IPS DF 19.7 (cell line): Measurements from ENCODE around the gene TMEM217.
"Not testable (repeated sequence)": the region's sequence is repeated elsewhere in the genome, so short reads cannot be mapped to it uniquely, and the experiment has no call there.

Experiments used
- DNase-seq: peaks from one replicate; pipeline ENCODE4 v3.0.0-alpha.2; 2013; ENCODE audit warnings: low read depth, low spot score

The TMEM217 gene

GRCh38 chr6:37218511-37218910, 39.4 kb downstream of the TMEM217 start:
- no peak for DNase-seq

GRCh38 chr6:37218061-37218460, 39.9 kb downstream of the TMEM217 start:
- DNase-seq, result no peak

- DNase-seq, result no peak
These were observed 45.7 kb downstream of the TMEM217 start for GRCh38 chr6:37212268-37212667.

GRCh38 chr6:37210313-37210968, 47.5 kb downstream of the TMEM217 start:
- no peak for DNase-seq

GRCh38 chr6:37209461-37210205, 48.3 kb downstream of the TMEM217 start:
- DNase-seq, result no peak

GRCh38 chr6:37208793-37209192, 49.2 kb downstream of the TMEM217 start:
- DNase-seq, result no peak

- DNase-seq, result no peak
These were observed 50.0 kb downstream of the TMEM217 start for GRCh38 chr6:37207903-37208456.

GRCh38 chr6:37206622-37207021, 51.3 kb downstream of the TMEM217 start:
- no peak for DNase-seq

GRCh38 chr6:37205997-37206340, 52.0 kb downstream of the TMEM217 start:
- DNase-seq, result no peak

GRCh38 chr6:37205175-37205996, 52.6 kb downstream of the TMEM217 start:
- DNase-seq, result no peak

- DNase-seq, result no peak
These were observed 53.8 kb downstream of the TMEM217 start for GRCh38 chr6:37204014-37204751.

GRCh38 chr6:37202788-37203491, 55.0 kb downstream of the TMEM217 start:
- no peak for DNase-seq

- DNase-seq, result no peak
These were observed 56.2 kb downstream of the TMEM217 start for GRCh38 chr6:37201726-37202125.

- DNase-seq, result no peak
These were observed 57.9 kb downstream of the TMEM217 start for GRCh38 chr6:37200085-37200484.

- DNase-seq, result not testable (repeated sequence)
These were observed 61.5 kb downstream of the TMEM217 start for GRCh38 chr6:37196451-37196850.

GRCh38 chr6:37194886-37195285, 63.1 kb downstream of the TMEM217 start:
- not testable (repeated sequence) for DNase-seq

- no peak for DNase-seq
These were observed 65.3 kb downstream of the TMEM217 start for GRCh38 chr6:37192666-37193065.

- no peak for DNase-seq
These were observed 67.8 kb downstream of the TMEM217 start for GRCh38 chr6:37190159-37190535.

GRCh38 chr6:37188962-37189510, 68.9 kb downstream of the TMEM217 start:
- no peak for DNase-seq

GRCh38 chr6:37187321-37188022, 70.5 kb downstream of the TMEM217 start:
- no peak for DNase-seq
